K562 (cell line): Measurements from ENCODE around the gene PRDM8. TPM values are rescaled to one million over a fixed set of nuclear protein-coding genes. Genes with fewer than 3 reads are reported as not detected.

Experiments used
- ATAC-seq: fragments of 200-7000 bp; cut with Tn5 transposase; 3 replicates; pipeline ENCODE4 v1.9.1; 2020; ENCODE audit warnings: moderate library complexity
- BruUV-seq: library from RNA; stranded (reverse); fragments of 400-500 nt; replicated peaks from 2 replicates; lab custom pipeline; 2021; lab: Mats Ljungman, UMichigan
- CTCF ChIA-PET: fragments of 300-600 bp; formaldehyde crosslinking; extraction: SDS; loops from one replicate; lab custom pipeline; 2021; ENCODE audit warnings: low intra/inter-chr PET ratio; lab: Yijun Ruan, JAX
- POLR2A ChIA-PET: fragments of 300-600, 350-650 bp; sonication (Branson Sonifier 250); formaldehyde crosslinking; extraction: SDS; loops from one replicate; lab custom pipeline; 2021; ENCODE audit warnings: antibody characterized with exemption, inconsistent platforms; lab: Yijun Ruan, JAX
- DNase-seq, 4 experiments: peaks; one replicate each; pipeline versions ENCODE4 v3.0.0 to v3.0.0-alpha.2; 2011 to 2018; ENCODE audit warnings: low spot score in 3 of 4, mixed read lengths in 3 of 4; ENCODE audit errors: extremely low read depth in 1 of 4
- FAIRE-seq: peaks from 2 replicates; lab custom pipeline; 2011; peaks lifted over from hg19 to GRCh38; lab: Jason Lieb, UNC
- H2AFZ ChIP-seq: 2 replicates; pipeline ENCODE4 v1.6.0; 2011; ENCODE audit warnings: low read depth, low read length, control low read depth, inconsistent platforms
- H3K27ac ChIP-seq: fragments of 200-600 bp; 3 replicates; pipeline ENCODE4 v1.8.0; 2011; ENCODE audit warnings: low read depth, mild to moderate bottlenecking, control low read depth, inconsistent platforms, low read length, moderate library complexity, mixed read lengths; ENCODE audit errors: extremely low read depth
- H3K27me3 ChIP-seq, 2 experiments: fragments of 300-600 bp in 1 of 2; 2 replicates in 1 of 2; 3 replicates in 1 of 2; pipeline versions ENCODE4 v1.6.0 to v1.8.0; 2011; ENCODE audit warnings: inconsistent platforms in 2 of 2, low read length in 2 of 2, mild to moderate bottlenecking in 1 of 2, mixed read lengths in 1 of 2, moderate library complexity in 1 of 2; ENCODE audit not compliant: control insufficient read depth in 2 of 2, insufficient read depth in 2 of 2
- H3K36me3 ChIP-seq: fragments of 300-600 bp; 3 replicates; pipeline ENCODE4 v1.8.0; 2011; ENCODE audit warnings: mild to moderate bottlenecking, low read length, inconsistent platforms; ENCODE audit not compliant: control insufficient read depth, insufficient read depth
- H3K4me1 ChIP-seq, 2 experiments: fragments of 200-600 bp in 1 of 2; replicated peaks in 1 of 2; 2 replicates in 1 of 2; 3 replicates in 1 of 2; pipeline versions ENCODE4 v1.5.1 to v1.8.0; 2011; ENCODE audit warnings: inconsistent platforms in 2 of 2, low read length in 2 of 2, mild to moderate bottlenecking in 1 of 2, mixed read lengths in 1 of 2, moderate library complexity in 1 of 2; ENCODE audit not compliant: control insufficient read depth in 2 of 2, insufficient read depth in 2 of 2
- H3K4me2 ChIP-seq: 2 replicates; pipeline ENCODE4 v1.6.1; 2011; ENCODE audit warnings: low read length, control low read depth, inconsistent platforms, mixed read lengths; ENCODE audit not compliant: insufficient read depth
- H3K4me3 ChIP-seq: fragments of 200-600 bp; sonication (generic), shearing (Covaris generic); 2 replicates; pipeline ENCODE4 v1.5.1; 2016; ENCODE audit warnings: control low read depth, inconsistent platforms
- H3K79me2 ChIP-seq: fragments of 200-600 bp; 3 replicates; pipeline ENCODE4 v1.8.0; 2011; ENCODE audit warnings: low read length, inconsistent platforms; ENCODE audit not compliant: control insufficient read depth, insufficient read depth
- H3K9ac ChIP-seq, 2 experiments: 2 replicates each; pipeline versions ENCODE4 v1.6.0 to v1.6.1; 2011; ENCODE audit warnings: low read depth in 2 of 2, low read length in 2 of 2, control low read depth in 1 of 2, inconsistent platforms in 1 of 2, mild to moderate bottlenecking in 1 of 2, mixed read lengths in 1 of 2; ENCODE audit not compliant: insufficient read depth in 1 of 2
- H3K9me1 ChIP-seq: one replicate; pipeline ENCODE4 v1.6.0; 2011; ENCODE audit warnings: inconsistent platforms, mild to moderate bottlenecking, low read length, moderate library complexity; ENCODE audit not compliant: control insufficient read depth, insufficient read depth
- H3K9me3 ChIP-seq: replicated peaks from 2 replicates; pipeline ENCODE4 v1.5.1; 2011; ENCODE audit warnings: low read depth, low read length, inconsistent platforms; ENCODE audit not compliant: control insufficient read depth, insufficient read depth
- H4K20me1 ChIP-seq: replicated peaks from 2 replicates; pipeline ENCODE4 v1.6.1; 2011; ENCODE audit warnings: low read length, inconsistent platforms, mixed read lengths; ENCODE audit not compliant: control insufficient read depth, insufficient read depth
- FIP1L1 ChIP-seq: fragments of 200-400 bp; formaldehyde crosslinking; IDR thresholded peaks from 2 replicates; pipeline ENCODE4 v1.6.1; 2018; ENCODE audit warnings: mild to moderate bottlenecking, low read depth, low read length; ENCODE audit not compliant: poor library complexity, severe bottlenecking
- KLF1 ChIP-seq: fragments of 450-650 bp; IDR thresholded peaks from 2 replicates; pipeline ENCODE4 v1.6.1; 2016; ENCODE audit warnings: missing genetic modification characterization, missing compliant biosample characterization
- NR2C1 ChIP-seq, 2 experiments: fragments of 450-650 bp; IDR thresholded peaks; 2 replicates each; pipeline ENCODE4 v1.6.1; 2017; ENCODE audit warnings: mild to moderate bottlenecking in 2 of 2, antibody characterized with exemption in 1 of 2, inconsistent platforms in 1 of 2, missing compliant biosample characterization in 1 of 2, missing genetic modification characterization in 1 of 2
- NR2F6 ChIP-seq: fragments of 450-650 bp; formaldehyde crosslinking; IDR thresholded peaks from 2 replicates; pipeline ENCODE4 v1.4.0; 2020; ENCODE audit warnings: mild to moderate bottlenecking
- UBTF ChIP-seq, 2 experiments: IDR thresholded peaks; 2 replicates each; pipeline ENCODE4 v1.6.1; 2012; ENCODE audit warnings: improper control_type of control experiment in 2 of 2, low read depth in 2 of 2, low read length in 2 of 2, borderline replicate concordance in 1 of 2
- ZNF644 ChIP-seq: fragments of 200-800 bp; sonication (Bioruptor generic); IDR thresholded peaks from 2 replicates; pipeline ENCODE4 v1.6.1; 2016; ENCODE audit warnings: low read depth, missing genetic modification characterization, missing compliant biosample characterization
- WGBS: fragments of 100-300 bp; shearing (Covaris generic); methylation state at CpG from one replicate; pipeline ENCODE4 v1.1.6; 2016; ENCODE audit warnings: low coverage, mixed read lengths; ENCODE audit not compliant: insufficient coverage; ENCODE audit errors: missing lambda C conversion rate; 5-methylcytosine and 5-hydroxymethylcytosine counted together
- in situ Hi-C: fragments of 300-500 bp; cut with MboI; formaldehyde crosslinking; loops from 4 replicates; pipeline ENCODE4 v1.15.0; 2018; ENCODE audit warnings: inconsistent platforms, mixed read lengths
- intact Hi-C: fragments of 100-400 bp; cut with micrococcal nuclease; formaldehyde crosslinking; loops from 2 replicates; pipeline ENCODE4 v1.14.2; 2022
- polyA plus RNA-seq, 8 experiments: library from polyadenylated mRNA; depleted of rRNA in 4 of 8; stranded (reverse) in 5 of 8; unstranded in 3 of 8; fragments of >200 nt; fragmentation: Nextera tagmentation in 2 of 8; fragmentation: Illumina TruSeq in 1 of 8; extraction: Ambion mirVana in 2 of 8; extraction: Trizol in 1 of 8; gene quantifications; 2 replicates each; pipeline versions ENCODE4 v1.2.1 to v1.2.3, GENCODE V29; 2011 to 2014; ENCODE audit warnings: inconsistent platforms in 1 of 8, missing spikeins in 1 of 8
- total RNA-seq, 7 experiments: library from RNA; depleted of rRNA in 6 of 7; stranded (reverse); fragments of >200 nt in 6 of 7; fragmentation: Illumina TruSeq in 2 of 7; extraction: Trizol in 2 of 7; gene quantifications; 2 replicates each; pipeline versions ENCODE4 v1.2.1 to v1.2.3, GENCODE V29; 2011 to 2021; ENCODE audit warnings: low replicate concordance in 1 of 7

Gene PRDM8
- total and polyA plus RNA-seq, 9 of the 15 experiments (the other 6 are each of a cell fraction or from before 2014, with no cell fraction given) = 0.40 TPM; not detected in 8

GRCh38 chr4:80154545-80154933, 42.8 kb upstream of the PRDM8 start:
- no peaks in the 10 kb centered on the region for H3K79me2 ChIP-seq
- FAIRE-seq = peak; percentile 6

More at GRCh38 chr4:80154545-80154933, 42.8 kb upstream of the PRDM8 start:
- Histone ChIP-seq H3K4me3 (no peak overlapping the region), H3K9me1 (no peaks in the 10 kb centered on the region), H2AFZ (peak overlapping the region; percentile 61), H3K36me3 (no peaks in the 10 kb centered on the region), H3K27ac (no peak overlapping the region), H3K9ac (no peak overlapping the region), H3K4me1 (peaks cover 0 to under 1% of the 10 kb centered on the region in 2 experiments; a peak in 1 of 5 replicates), H3K9me3 (no peaks in the 10 kb centered on the region), H3K4me2 (no peak overlapping the region), H4K20me1 (no peaks in the 10 kb centered on the region), H3K27me3 (no peaks in the 10 kb centered on the region)
- ChIA-PET CTCF (no interaction called here), POLR2A (no interaction called here)
- 39% methylated on average over 3 of the region's 3 CpGs for WGBS
- no TSS peak for BruUV-seq
- TF ChIP-seq UBTF (IDR thresholded peaks at IDR 0.05; ENCODE audit: borderline replicate concordance in 1 of 2, low read depth in 2 of 2, low read length in 2 of 2) = no peak
- no peak for TF ChIP-seq NR2F6 (CRISPR knock-in tag)
- no peak for TF ChIP-seq ZNF644
- no peak for TF ChIP-seq NR2C1 (IDR thresholded peaks at IDR 0.05)
- 0 out of 2 replicates have a peak, but pooled peaks have one; percentile 17 for TF ChIP-seq NR2C1 (tag; IDR thresholded peaks at IDR 0.05)
- TF ChIP-seq FIP1L1 = no peak
- TF ChIP-seq KLF1 (tag) = no peak
- intact Hi-C loops = no loop called here
- in situ Hi-C loops = no loop called here
- DNase-seq = no peak
- no peak for ATAC-seq
